Uterus (tissue), 2 donors: Measurements from ENCODE around the gene HNRNPL.

Experiments
- POLR2A ChIP-seq, 2 donors: fragments of 450-650 bp; IDR thresholded peaks; one replicate each; pipeline ENCODE4 v1.6.1; 2016; ENCODE audit warnings: antibody characterized with exemption in 2 of 2, mild to moderate bottlenecking in 1 of 2, moderate library complexity in 1 of 2
- TF ChIP-seq, protein P1 (sequence below), 4 experiments: fragments of 200-600 bp in 2 of 4; fragments of 450-650 bp in 2 of 4; sonication (generic) in 2 of 4; IDR thresholded peaks; one replicate each; pipeline ENCODE4 v1.5.1; 2016 to 2019; ENCODE audit warnings: antibody characterized with exemption in 4 of 4, mild to moderate bottlenecking in 2 of 4, moderate library complexity in 1 of 4

DNA sequence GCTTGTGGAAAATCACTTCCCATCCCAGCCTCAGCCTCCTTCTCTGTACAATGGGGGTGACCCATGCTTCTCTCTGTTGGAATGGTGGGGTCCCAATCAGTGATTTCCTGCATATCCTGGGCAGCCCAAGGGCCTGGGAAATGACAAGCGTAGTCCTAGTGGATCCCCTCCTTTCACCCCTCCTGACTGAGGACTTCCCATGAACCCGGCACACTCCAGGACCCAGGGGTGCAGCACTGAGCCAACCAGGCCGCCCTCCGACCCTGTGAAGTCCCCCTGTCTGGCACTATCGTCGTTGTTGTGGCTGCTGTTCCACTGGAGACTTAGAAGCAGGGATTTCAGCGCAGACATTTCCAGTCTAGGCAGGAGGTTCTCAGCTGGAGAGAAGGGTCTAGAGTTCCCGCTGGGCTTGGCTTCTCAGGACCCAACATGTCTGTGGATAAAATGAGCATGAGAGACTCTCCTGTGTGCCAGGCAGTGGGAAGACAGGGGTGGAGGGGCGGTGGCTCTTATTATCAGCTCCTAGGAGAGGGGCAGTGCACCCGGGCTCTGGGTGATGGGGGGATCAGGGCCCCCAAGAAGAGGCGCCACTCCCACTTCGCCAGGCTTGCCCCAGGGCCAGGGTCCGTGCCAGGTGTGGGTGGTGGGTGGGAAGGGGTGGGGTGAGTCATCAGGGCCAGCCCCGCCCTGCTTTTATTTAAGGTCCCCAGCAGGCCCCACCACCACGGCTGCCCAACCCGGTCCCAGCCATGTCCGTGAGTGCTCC is 61.1 kb downstream of the HNRNPL start, which contains the start of gene LGALS7B:
- TF ChIP-seq, protein P1, sequence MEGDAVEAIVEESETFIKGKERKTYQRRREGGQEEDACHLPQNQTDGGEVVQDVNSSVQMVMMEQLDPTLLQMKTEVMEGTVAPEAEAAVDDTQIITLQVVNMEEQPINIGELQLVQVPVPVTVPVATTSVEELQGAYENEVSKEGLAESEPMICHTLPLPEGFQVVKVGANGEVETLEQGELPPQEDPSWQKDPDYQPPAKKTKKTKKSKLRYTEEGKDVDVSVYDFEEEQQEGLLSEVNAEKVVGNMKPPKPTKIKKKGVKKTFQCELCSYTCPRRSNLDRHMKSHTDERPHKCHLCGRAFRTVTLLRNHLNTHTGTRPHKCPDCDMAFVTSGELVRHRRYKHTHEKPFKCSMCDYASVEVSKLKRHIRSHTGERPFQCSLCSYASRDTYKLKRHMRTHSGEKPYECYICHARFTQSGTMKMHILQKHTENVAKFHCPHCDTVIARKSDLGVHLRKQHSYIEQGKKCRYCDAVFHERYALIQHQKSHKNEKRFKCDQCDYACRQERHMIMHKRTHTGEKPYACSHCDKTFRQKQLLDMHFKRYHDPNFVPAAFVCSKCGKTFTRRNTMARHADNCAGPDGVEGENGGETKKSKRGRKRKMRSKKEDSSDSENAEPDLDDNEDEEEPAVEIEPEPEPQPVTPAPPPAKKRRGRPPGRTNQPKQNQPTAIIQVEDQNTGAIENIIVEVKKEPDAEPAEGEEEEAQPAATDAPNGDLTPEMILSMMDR (IDR thresholded peaks at IDR 0.05) = no peak
- TF ChIP-seq POLR2A (IDR thresholded peaks at IDR 0.05) = no peak
